ENCODE data around the gene ACP6. TPM values are rescaled to one million over a fixed set of nuclear protein-coding genes. Genes with fewer than 3 reads are reported as not detected.
A peak's percentile ranks its signal among the peaks of the same experiment; 100 is the strongest.

Gene ACP6
- total RNA-seq, 1 donor from 2014 or later, result 21.8 TPM

DNA sequence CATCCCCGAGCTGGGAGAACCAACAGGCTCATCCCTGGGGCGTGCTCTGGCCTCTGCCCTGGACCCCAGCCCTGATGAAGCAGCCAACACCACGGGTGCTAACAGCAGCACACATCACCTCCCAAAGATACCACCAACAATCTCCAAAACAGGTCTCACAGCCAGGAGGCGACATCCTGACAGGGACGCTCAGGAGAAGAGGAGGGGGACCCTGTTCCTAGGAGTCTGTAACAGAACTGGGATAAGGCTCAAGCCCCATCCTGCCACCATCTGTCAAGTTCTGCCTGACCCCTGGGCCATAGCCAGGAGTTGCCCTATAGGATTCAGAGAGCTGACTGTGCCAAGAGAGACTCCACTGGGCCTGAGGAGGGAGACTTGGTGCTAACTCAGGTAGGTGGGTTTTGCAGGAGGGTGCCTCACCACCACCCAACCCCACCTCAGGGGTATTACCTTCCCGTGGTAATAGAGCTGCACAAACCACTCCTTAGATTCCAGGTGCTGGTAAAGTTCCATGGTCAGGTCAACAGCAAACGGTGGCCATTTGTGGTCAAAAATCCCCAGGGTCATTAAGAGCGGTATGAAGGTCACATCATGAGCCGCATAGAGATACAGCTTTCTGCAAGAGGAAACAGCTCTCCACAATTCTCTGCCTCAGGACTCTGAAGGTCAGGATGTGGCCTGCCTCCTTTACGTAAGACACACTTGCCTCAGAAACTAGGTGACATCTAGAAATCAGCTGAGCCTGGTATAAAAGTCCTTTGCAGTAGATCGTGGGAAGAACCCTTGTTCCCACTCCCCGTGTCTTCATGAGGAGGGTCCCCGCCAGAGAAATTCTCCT is 22.3 kb downstream of the ACP6 start:
- Mint-ChIP-seq H3K27ac (ENCODE audit: unreplicated experiment) (no peak overlapping the region), H3K36me3 (ENCODE audit: low read depth) (peaks cover 35% of the 10 kb centered on the region), H3K4me3 (no peak overlapping the region), H3K9me3 (no peaks in the 10 kb centered on the region), H3K4me1 (peaks cover 26% of the 10 kb centered on the region), H3K27me3 (ENCODE audit: low read depth) (no peaks in the 10 kb centered on the region)
- TF ChIP-seq, protein P1, sequence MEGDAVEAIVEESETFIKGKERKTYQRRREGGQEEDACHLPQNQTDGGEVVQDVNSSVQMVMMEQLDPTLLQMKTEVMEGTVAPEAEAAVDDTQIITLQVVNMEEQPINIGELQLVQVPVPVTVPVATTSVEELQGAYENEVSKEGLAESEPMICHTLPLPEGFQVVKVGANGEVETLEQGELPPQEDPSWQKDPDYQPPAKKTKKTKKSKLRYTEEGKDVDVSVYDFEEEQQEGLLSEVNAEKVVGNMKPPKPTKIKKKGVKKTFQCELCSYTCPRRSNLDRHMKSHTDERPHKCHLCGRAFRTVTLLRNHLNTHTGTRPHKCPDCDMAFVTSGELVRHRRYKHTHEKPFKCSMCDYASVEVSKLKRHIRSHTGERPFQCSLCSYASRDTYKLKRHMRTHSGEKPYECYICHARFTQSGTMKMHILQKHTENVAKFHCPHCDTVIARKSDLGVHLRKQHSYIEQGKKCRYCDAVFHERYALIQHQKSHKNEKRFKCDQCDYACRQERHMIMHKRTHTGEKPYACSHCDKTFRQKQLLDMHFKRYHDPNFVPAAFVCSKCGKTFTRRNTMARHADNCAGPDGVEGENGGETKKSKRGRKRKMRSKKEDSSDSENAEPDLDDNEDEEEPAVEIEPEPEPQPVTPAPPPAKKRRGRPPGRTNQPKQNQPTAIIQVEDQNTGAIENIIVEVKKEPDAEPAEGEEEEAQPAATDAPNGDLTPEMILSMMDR (conservative IDR thresholded peaks at IDR 0.05), result no peak
- no peak for DNase-seq (ENCODE audit: low read depth, low spot score)

DNA sequence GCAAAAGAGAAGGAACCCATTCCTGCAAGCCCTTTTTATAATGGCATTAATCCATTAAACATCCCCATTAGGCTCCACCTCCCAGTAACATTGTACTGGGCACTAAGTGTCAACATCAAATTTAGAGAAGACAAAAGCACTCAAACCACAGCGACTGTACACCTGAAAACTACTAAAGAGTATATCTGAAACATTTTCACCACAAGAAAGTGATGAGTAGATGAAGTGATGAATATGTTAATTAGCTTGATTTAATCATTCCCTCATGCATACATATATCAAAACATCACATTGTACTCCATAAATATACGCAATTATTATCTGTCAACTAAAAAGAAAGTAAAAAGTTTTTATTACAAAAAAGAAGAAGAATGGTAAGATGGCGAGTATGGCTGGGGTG is 26.4 kb downstream of the ACP6 start:
- H3K27ac Mint-ChIP-seq (ENCODE audit: unreplicated experiment), result no peak overlapping the region
- TF ChIP-seq, protein P1 (conservative IDR thresholded peaks at IDR 0.05), result no peak
- H3K36me3 Mint-ChIP-seq (ENCODE audit: low read depth), result peaks cover 30% of the 10 kb centered on the region
- no peaks in the 10 kb centered on the region for H3K27me3 Mint-ChIP-seq (ENCODE audit: low read depth)
- H3K4me1 Mint-ChIP-seq, result peaks cover 21% of the 10 kb centered on the region
- H3K4me3 Mint-ChIP-seq, result no peak overlapping the region
- H3K9me3 Mint-ChIP-seq, result no peaks in the 10 kb centered on the region
- DNase-seq (ENCODE audit: low read depth, low spot score), result no peak

DNA sequence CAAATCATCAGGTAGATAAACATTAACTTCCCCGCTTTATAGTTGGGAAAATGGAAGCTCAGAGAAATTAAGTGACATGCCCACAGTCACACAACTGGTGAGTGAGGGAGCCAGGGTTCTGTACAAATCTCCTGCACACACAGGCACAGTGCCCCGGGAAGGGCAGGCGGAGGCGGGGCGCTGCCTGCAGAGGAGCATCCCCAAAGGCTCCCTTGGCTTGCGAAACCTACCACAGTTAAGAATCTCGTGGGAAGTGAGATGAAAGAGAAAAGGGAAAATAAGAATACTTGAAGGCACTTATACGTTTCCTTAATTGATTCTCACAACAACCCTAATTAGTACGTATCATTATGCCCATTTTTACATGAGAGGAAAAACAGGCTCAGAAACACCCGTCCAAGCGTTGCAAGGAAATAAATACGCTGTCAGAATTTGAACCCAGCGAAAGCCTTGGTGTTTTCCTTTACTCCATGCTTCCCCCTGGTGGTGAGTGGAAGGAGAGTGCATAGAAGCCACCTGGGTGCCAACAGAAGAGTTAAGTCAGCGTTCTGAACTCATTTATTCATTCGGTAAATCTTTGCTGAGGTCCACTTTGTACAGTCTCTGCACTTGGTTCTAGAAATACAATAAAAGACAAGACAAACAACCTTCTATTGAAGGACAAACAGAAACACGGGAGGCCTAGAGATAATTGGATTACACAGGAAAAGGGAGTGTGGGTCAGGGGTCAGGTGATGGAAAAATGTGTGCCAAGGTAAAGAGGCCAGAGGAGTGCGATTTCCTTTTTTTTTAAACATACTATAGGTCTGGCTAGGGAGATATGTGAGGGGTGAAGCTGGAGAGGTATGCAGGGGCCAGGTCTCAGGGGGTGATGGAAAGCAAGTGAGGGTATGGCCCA is 28.4 kb downstream of the ACP6 start:
- H3K9me3 Mint-ChIP-seq, result no peaks in the 10 kb centered on the region

DNA sequence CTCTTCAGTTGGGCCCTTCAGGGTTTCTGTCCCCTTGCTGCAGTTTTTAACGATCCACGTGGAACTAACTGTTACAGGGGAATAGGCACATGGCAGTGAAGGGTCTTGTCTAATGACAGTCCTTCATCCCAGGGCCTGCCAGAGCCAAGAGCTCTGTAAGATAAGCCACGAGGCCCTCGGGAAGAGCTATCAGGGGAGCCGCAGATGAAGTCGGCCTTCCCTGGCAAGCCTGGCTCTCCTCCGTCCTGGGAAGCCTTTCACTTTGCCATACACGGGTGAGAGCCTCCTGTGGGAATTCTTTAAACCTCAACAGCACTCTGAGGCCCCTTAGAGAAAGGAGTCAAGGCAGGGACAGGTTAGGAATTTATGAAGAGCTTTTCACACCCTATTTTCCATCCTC is 29.0 kb downstream of the ACP6 start:
- Mint-ChIP-seq H3K4me1 (peaks cover 15% of the 10 kb centered on the region), H3K9me3 (no peaks in the 10 kb centered on the region), H3K4me3 (no peak overlapping the region), H3K27me3 (ENCODE audit: low read depth) (no peaks in the 10 kb centered on the region), H3K36me3 (ENCODE audit: low read depth) (peaks cover 23% of the 10 kb centered on the region), H3K27ac (ENCODE audit: unreplicated experiment) (no peak overlapping the region)
- TF ChIP-seq, protein P1 (conservative IDR thresholded peaks at IDR 0.05), result no peak
- no peak for DNase-seq (ENCODE audit: low read depth, low spot score)

More for the DNA sequence above, 28.4 kb downstream of the ACP6 start:
- TF ChIP-seq, protein P1 (conservative IDR thresholded peaks at IDR 0.05), result peak; percentile 80
- peaks cover 26% of the 10 kb centered on the region for H3K36me3 Mint-ChIP-seq (ENCODE audit: low read depth)
- no peak overlapping the region for H3K4me3 Mint-ChIP-seq
- H3K27me3 Mint-ChIP-seq (ENCODE audit: low read depth), result no peaks in the 10 kb centered on the region
- no peak overlapping the region for H3K27ac Mint-ChIP-seq (ENCODE audit: unreplicated experiment)
- DNase-seq (ENCODE audit: low read depth, low spot score), result peak; percentile 58
- H3K4me1 Mint-ChIP-seq, result peaks cover 21% of the 10 kb centered on the region

DNA sequence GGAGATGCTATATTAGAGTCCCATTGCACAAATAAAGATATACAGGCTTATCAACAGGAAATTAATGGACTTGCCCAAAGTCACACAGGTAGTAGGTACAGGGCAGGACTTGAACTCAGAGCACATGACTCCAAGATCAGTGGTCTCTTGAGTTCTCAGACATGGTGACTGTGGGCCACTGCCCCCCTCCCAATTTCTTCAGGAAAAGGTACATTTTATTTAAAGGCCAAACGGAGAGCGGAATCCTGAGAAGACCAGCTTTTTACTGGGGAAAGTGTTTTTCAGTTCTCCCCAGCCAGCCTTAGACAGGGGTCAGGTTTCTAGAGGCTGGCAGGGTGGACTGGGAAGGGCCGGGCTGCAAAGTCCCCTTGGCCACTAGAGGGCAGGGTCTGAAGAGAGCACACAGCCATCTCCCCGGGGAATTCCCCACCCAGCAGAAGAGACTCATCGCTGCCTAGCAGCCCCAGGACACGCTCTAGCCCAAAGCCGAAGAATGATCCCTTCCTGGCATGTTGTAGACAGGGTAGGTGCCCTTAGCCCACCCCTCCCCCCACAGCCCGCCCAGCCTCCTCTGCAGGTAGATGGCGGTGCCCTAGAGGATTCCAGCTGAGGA is 29.7 kb downstream of the ACP6 start:
- DNase-seq (ENCODE audit: low read depth, low spot score), result peak; percentile 69
- TF ChIP-seq, protein P1 (conservative IDR thresholded peaks at IDR 0.05), result peak; percentile 88
- no peaks in the 10 kb centered on the region for H3K9me3 Mint-ChIP-seq
- H3K27ac Mint-ChIP-seq (ENCODE audit: unreplicated experiment), result no peak overlapping the region
- H3K36me3 Mint-ChIP-seq (ENCODE audit: low read depth), result peaks cover 23% of the 10 kb centered on the region
- peaks cover 8% of the 10 kb centered on the region for H3K4me1 Mint-ChIP-seq
- H3K4me3 Mint-ChIP-seq, result no peak overlapping the region
- H3K27me3 Mint-ChIP-seq (ENCODE audit: low read depth), result no peaks in the 10 kb centered on the region

Data from neural crest cell (in vitro differentiated cells).